Measurements from ENCODE around the gene JUNB. TPM values are rescaled to one million over a fixed set of nuclear protein-coding genes. Genes with fewer than 3 reads are reported as not detected.

JUNB gene
- total and polyA plus RNA-seq, 2 of the 8 experiments (the other 6 are each of a cell fraction or from before 2014, with no cell fraction given): 7.4 to 10.0 TPM

DNA sequence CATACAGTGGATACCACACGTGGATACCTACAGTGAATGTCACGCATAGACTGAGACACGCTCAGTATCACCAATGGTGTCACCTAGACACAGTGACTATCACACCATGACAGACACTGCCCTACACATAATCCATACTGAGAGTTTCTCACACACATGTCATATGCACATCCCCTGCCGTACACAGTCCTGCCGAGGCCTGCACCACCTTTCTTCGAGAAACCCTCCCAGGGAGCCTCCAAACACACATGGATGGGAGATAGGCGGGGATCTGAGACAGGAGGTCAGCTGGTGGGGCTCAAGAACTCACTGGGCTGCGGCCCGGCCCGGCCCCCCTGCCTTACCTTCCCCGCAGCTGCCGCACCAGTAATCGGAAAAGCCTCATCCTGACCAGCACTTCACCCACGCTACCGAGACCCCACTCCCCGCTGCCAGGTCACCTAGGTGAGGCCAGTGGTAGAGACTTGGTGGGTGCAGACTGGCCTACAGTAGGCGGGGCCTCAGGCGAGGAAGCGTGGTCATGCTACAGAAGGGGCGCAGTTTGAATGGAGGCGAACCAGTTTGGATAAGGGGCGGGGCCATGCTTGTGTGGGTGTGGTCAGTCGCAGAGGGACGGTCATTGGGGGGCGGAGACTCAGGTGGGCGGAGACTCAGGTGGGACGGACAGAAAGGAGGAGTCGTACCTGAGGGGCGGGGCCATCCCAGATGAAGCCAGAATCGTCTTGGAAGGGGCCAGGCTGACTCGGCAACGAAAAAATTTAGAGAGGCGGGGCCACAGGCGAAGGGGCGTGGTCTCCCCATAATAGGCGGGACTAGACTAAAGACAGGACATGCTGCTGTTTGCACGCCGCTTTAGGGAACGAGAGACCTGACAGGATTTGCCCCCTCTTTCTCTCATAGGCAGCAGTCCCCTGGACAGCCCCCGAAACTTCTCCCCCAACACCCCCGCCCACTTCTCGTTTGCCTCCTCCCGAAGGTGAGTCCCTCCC, 49.1 kb downstream of the JUNB start (continued):
- TF ChIP-seq SRF (IDR thresholded peaks at IDR 0.05; ENCODE audit: low read depth, low read length): no peak
- TF ChIP-seq EZH2 (IDR thresholded peaks at IDR 0.05; ENCODE audit: low read depth, low read length, severe bottlenecking): no peak
